ENCODE data around the gene BBS9.

Gene BBS9

DNA sequence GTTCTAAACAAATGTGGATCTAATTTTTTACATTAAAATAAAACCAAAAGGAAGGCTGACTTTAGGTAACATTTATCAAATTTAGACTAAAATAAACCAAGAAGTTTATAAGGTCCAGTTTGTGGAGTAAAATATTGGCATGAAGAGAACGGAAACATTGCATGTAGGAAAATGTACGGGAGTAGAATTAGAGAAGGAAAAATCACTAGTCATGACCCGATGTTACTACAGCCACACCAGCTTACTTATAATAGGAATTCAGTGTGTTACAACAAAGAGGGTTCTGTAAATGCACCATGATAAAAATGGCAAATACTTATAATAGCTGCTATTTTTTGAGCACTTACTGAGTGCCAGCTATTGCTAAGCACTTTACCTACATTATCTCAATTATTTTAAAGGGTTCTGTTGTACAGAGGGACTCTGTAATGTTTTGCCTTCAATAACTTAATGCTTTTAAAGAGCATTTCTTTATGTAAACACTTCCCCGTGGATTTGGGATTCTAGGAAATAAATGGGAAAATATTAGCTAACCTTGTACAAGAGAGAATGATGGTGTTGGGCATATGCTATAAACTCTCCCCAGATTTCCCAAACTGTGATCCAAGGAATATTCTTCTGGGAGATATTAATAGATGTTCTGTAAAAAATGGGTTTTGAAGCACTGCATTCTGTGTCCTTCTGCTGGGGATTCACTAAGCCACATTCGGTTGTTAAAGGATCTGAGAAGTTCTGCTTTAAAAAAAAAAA is 296.7 kb downstream of the BBS9 start:
- Histone ChIP-seq H4K20me1 (ENCODE audit: insufficient read depth, low read length) (no peaks in the 10 kb centered on the region), H3K4me2 (ENCODE audit: low read depth, low read length) (no peak overlapping the region)

DNA sequence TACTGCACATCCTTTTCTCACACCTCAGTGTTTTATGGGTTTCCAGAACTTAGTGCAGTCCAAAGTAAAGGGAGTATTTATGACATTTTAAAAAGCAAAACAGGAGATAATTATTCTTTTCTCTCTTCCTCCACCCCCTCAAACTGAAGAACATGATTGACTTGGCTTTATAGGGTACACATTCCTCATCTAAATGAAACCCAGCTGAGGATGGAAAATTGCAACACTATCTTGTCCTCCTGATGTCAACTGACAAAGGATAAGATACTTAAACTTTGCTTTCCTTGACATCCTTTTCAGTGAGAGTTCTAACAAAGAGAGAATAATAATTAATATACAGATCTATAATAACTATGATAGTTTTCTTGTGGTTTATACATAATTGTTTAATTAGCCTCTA is 299.1 kb downstream of the BBS9 start:
- no peaks in the 10 kb centered on the region for H4K20me1 ChIP-seq (ENCODE audit: insufficient read depth, low read length)
- no peaks in the 10 kb centered on the region for H3K9me2 ChIP-seq (replicated peaks; ENCODE audit: insufficient read depth, low read length)
- H3F3A ChIP-seq (ENCODE audit: insufficient read depth, low read length), result no peaks in the 10 kb centered on the region
- H3K9ac ChIP-seq (ENCODE audit: low read length), result no peak overlapping the region
- no peak overlapping the region for H3K4me2 ChIP-seq (ENCODE audit: low read depth, low read length)
- DNase-seq, result no peak
- H3K4me1 ChIP-seq (ENCODE audit: low read length), result no peaks in the 10 kb centered on the region
- H3K79me2 ChIP-seq (ENCODE audit: low read length), result no peaks in the 10 kb centered on the region
- no peaks in the 10 kb centered on the region for H3K36me3 ChIP-seq (replicated peaks; ENCODE audit: insufficient read depth, low read length)
- no peak overlapping the region for H2AFZ ChIP-seq (ENCODE audit: low read length)
- no peak for TF ChIP-seq EZH2 (optimal IDR thresholded peaks at IDR 0.05; ENCODE audit: low read depth, low read length)
- TF ChIP-seq EZH2phosphoT487 (IDR thresholded peaks at IDR 0.05; ENCODE audit: low read length), result no peak
- TF ChIP-seq, protein P1, sequence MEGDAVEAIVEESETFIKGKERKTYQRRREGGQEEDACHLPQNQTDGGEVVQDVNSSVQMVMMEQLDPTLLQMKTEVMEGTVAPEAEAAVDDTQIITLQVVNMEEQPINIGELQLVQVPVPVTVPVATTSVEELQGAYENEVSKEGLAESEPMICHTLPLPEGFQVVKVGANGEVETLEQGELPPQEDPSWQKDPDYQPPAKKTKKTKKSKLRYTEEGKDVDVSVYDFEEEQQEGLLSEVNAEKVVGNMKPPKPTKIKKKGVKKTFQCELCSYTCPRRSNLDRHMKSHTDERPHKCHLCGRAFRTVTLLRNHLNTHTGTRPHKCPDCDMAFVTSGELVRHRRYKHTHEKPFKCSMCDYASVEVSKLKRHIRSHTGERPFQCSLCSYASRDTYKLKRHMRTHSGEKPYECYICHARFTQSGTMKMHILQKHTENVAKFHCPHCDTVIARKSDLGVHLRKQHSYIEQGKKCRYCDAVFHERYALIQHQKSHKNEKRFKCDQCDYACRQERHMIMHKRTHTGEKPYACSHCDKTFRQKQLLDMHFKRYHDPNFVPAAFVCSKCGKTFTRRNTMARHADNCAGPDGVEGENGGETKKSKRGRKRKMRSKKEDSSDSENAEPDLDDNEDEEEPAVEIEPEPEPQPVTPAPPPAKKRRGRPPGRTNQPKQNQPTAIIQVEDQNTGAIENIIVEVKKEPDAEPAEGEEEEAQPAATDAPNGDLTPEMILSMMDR (IDR thresholded peaks at IDR 0.05; ENCODE audit: low read length), result no peak
- H3K9me3 ChIP-seq (replicated peaks; ENCODE audit: insufficient read depth, low read length), result no peaks in the 10 kb centered on the region
- no peak overlapping the region for H3K27ac ChIP-seq (ENCODE audit: low read length)
- no peaks in the 10 kb centered on the region for H3K27me3 ChIP-seq (replicated peaks; ENCODE audit: insufficient read depth, low read length)
- no peak overlapping the region for H3K4me3 ChIP-seq (ENCODE audit: low read length)

More for the DNA sequence above, 296.7 kb downstream of the BBS9 start:
- H2AFZ ChIP-seq (ENCODE audit: low read length), result no peak overlapping the region
- H3K36me3 ChIP-seq (replicated peaks; ENCODE audit: insufficient read depth, low read length), result no peaks in the 10 kb centered on the region
- TF ChIP-seq EZH2 (optimal IDR thresholded peaks at IDR 0.05; ENCODE audit: low read depth, low read length), result no peak
- TF ChIP-seq, protein P1 (IDR thresholded peaks at IDR 0.05; ENCODE audit: low read length), result no peak
- no peaks in the 10 kb centered on the region for H3K9me3 ChIP-seq (replicated peaks; ENCODE audit: insufficient read depth, low read length)
- 0 out of 2 replicates have a peak, but pooled peaks cover 5% of the 10 kb centered on the region for H3K4me1 ChIP-seq (ENCODE audit: low read length)
- DNase-seq, result no peak
- no peak overlapping the region for H3K9ac ChIP-seq (ENCODE audit: low read length)
- H3K79me2 ChIP-seq (ENCODE audit: low read length), result no peaks in the 10 kb centered on the region
- no peak overlapping the region for H3K4me3 ChIP-seq (ENCODE audit: low read length)
- no peak overlapping the region for H3K27ac ChIP-seq (ENCODE audit: low read length)
- H3K9me2 ChIP-seq (replicated peaks; ENCODE audit: insufficient read depth, low read length), result no peaks in the 10 kb centered on the region
- H3K27me3 ChIP-seq (replicated peaks; ENCODE audit: insufficient read depth, low read length), result no peaks in the 10 kb centered on the region
- H3F3A ChIP-seq (ENCODE audit: insufficient read depth, low read length), result no peaks in the 10 kb centered on the region

DNA sequence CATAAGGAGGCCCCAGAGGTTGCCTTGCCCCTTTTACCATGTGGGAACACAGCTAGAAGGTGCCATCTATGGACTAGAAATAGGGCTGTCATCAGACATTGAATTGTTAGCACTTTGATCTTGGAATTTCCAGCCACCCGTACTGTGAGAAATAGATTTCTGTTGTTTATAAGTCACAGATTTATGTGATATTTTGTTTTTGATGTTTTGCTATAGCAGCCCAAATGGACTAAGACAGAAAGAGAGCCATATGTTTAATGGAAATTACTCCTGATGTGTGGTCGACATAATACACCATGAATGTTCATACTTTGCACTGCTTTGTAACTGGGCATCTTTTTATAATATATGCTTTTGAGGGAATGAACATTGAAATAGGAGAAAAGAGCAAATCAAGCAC is 302.2 kb downstream of the BBS9 start:
- no peaks in the 10 kb centered on the region for H3K4me1 ChIP-seq (ENCODE audit: low read length)
- H3F3A ChIP-seq (ENCODE audit: insufficient read depth, low read length), result no peaks in the 10 kb centered on the region
- H3K79me2 ChIP-seq (ENCODE audit: low read length), result no peaks in the 10 kb centered on the region
- H3K9me3 ChIP-seq (replicated peaks; ENCODE audit: insufficient read depth, low read length), result no peaks in the 10 kb centered on the region
- no peak overlapping the region for H3K27ac ChIP-seq (ENCODE audit: low read length)
- H3K4me2 ChIP-seq (ENCODE audit: low read depth, low read length), result no peak overlapping the region
- TF ChIP-seq EZH2 (optimal IDR thresholded peaks at IDR 0.05; ENCODE audit: low read depth, low read length) (no peak), EZH2phosphoT487 (IDR thresholded peaks at IDR 0.05; ENCODE audit: low read length) (no peak)
- TF ChIP-seq, protein P1 (IDR thresholded peaks at IDR 0.05; ENCODE audit: low read length), result no peak
- no peak overlapping the region for H2AFZ ChIP-seq (ENCODE audit: low read length)
- no peak overlapping the region for H3K9ac ChIP-seq (ENCODE audit: low read length)
- no peaks in the 10 kb centered on the region for H4K20me1 ChIP-seq (ENCODE audit: insufficient read depth, low read length)
- no peak for DNase-seq
- no peaks in the 10 kb centered on the region for H3K9me2 ChIP-seq (replicated peaks; ENCODE audit: insufficient read depth, low read length)
- no peaks in the 10 kb centered on the region for H3K27me3 ChIP-seq (replicated peaks; ENCODE audit: insufficient read depth, low read length)
- no peak overlapping the region for H3K4me3 ChIP-seq (ENCODE audit: low read length)
- H3K36me3 ChIP-seq (replicated peaks; ENCODE audit: insufficient read depth, low read length), result no peaks in the 10 kb centered on the region
